ENCODE results near the gene RAB31.

- TF ChIP-seq CTCF (IDR thresholded peaks at IDR 0.05) (no peak), POLR2AphosphoS5 (IDR thresholded peaks at IDR 0.05; ENCODE audit: low read depth, low read length) (no peak), SIN3A (IDR thresholded peaks at IDR 0.05; ENCODE audit: borderline replicate concordance, insufficient read depth, low read depth, low read length) (no peak), REST (IDR thresholded peaks at IDR 0.05; ENCODE audit: insufficient read depth in 1 of 2, low read depth in 2 of 2, low read length in 1 of 2) (no peak), TCF7L2 (IDR thresholded peaks at IDR 0.05; ENCODE audit: low read depth, low read length) (no peak)
Observed at GRCh38 chr18:9831723-9832199, 123.7 kb downstream of the RAB31 start.
